Measurements from ENCODE around the gene URM1. TPM values are rescaled to one million over a fixed set of nuclear protein-coding genes. Genes with fewer than 3 reads are reported as not detected.

The URM1 gene
- total RNA-seq, 1 experiment from 2014 or later, result 46.6 TPM

DNA sequence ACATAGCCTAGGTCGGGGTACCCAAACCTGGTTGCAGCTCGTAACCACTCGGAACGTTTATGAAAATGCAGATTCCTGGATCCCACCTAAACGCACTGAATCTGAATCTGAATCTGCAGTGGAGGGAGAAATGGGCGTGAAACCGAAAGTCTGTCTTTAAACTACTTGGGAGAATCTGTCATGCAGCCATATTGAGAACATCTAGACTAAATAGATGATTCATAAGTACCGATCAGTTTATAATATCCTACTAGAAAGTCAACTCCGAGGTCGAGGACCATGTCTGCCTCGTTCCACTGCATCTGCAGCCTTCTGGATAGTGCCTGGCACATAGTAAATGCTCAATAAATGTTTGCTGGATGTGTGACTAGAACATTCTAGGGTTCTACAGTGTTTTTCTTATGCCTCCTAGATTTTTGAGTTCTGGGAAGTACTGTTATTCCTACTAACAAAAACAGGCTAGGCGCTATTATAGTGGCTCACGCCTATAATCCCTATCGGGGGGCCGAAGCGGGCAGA lies 47.9 kb upstream of the URM1 start:
- H3K56ac ChIP-seq (ENCODE audit: insufficient read length, low read depth, low read length), result no peak overlapping the region
- Mint-ChIP-seq H3K27me3 (ENCODE audit: low read depth) (no peaks in the 10 kb centered on the region), H3K4me1 (peaks cover 6 to 12% of the 10 kb centered on the region in 2 experiments), H3K4me3 (peak overlapping the region; percentile 98 to 99), H3K9me3 (no peaks in the 10 kb centered on the region; a peak in 1 of 5 replicates), H3K27ac (peak overlapping the region in 1 of 3 experiments; percentile 75; a peak in 1 of 7 replicates), H3K36me3 (ENCODE audit: insufficient read depth in 1 of 3, low read depth in 3 of 3) (peaks cover 0 to 26% (median 12%) of the 10 kb centered on the region in 3 experiments; a peak in 6 of 7 replicates)
- no peaks in the 10 kb centered on the region for H3K27me3 ChIP-seq (ENCODE audit: insufficient read depth, low read length)
- H3K18ac ChIP-seq (ENCODE audit: insufficient read length, low read depth, low read length), result no peak overlapping the region
- H4K20me1 ChIP-seq (ENCODE audit: control insufficient read depth, insufficient read depth, insufficient read length), result no peaks in the 10 kb centered on the region
- no peak overlapping the region for H4K5ac ChIP-seq (ENCODE audit: insufficient read length, low read depth, low read length)
- H3K9me3 ChIP-seq (ENCODE audit: control insufficient read depth, low read depth, low read length), result no peaks in the 10 kb centered on the region
- H2BK5ac ChIP-seq (ENCODE audit: insufficient read length, low read length), result no peak overlapping the region
- H3T11ph ChIP-seq (ENCODE audit: low read length), result no peak overlapping the region
- DNase-seq, result no peak
- no peak overlapping the region for H2BK12ac ChIP-seq (ENCODE audit: insufficient read length, low read depth, low read length)
- H3K23ac ChIP-seq (ENCODE audit: insufficient read length, low read depth, low read length), result no peak overlapping the region
- TF ChIP-seq, protein P1, sequence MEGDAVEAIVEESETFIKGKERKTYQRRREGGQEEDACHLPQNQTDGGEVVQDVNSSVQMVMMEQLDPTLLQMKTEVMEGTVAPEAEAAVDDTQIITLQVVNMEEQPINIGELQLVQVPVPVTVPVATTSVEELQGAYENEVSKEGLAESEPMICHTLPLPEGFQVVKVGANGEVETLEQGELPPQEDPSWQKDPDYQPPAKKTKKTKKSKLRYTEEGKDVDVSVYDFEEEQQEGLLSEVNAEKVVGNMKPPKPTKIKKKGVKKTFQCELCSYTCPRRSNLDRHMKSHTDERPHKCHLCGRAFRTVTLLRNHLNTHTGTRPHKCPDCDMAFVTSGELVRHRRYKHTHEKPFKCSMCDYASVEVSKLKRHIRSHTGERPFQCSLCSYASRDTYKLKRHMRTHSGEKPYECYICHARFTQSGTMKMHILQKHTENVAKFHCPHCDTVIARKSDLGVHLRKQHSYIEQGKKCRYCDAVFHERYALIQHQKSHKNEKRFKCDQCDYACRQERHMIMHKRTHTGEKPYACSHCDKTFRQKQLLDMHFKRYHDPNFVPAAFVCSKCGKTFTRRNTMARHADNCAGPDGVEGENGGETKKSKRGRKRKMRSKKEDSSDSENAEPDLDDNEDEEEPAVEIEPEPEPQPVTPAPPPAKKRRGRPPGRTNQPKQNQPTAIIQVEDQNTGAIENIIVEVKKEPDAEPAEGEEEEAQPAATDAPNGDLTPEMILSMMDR (conservative IDR thresholded peaks at IDR 0.05), result no peak
- no peak overlapping the region for H2BK15ac ChIP-seq (ENCODE audit: low read depth, low read length)
- no CpG with 5 or more reads among the region's 16 CpGs for WGBS (ENCODE audit: extremely low coverage, insufficient read length, low lambda C conversion rate)
- peaks cover 7% of the 10 kb centered on the region for H3K23me2 ChIP-seq (ENCODE audit: insufficient read length, low read depth, low read length, poor library complexity, severe bottlenecking)
- no peaks in the 10 kb centered on the region for H3K4me1 ChIP-seq (ENCODE audit: insufficient read depth, low read length)
- no peak overlapping the region for H3K14ac ChIP-seq (ENCODE audit: insufficient read depth, low read length)
- H4K8ac ChIP-seq (replicated peaks; ENCODE audit: insufficient read length, low read depth, low read length), result no peak overlapping the region
- H2AK5ac ChIP-seq (ENCODE audit: insufficient read length, low read length), result no peak overlapping the region
- H2BK20ac ChIP-seq (ENCODE audit: low read depth, low read length, poor library complexity, severe bottlenecking), result no peak overlapping the region
- no peak overlapping the region for H2AFZ ChIP-seq (ENCODE audit: low read length)
- H4K91ac ChIP-seq (ENCODE audit: insufficient read length, low read depth, low read length), result no peak overlapping the region
- H2BK120ac ChIP-seq (ENCODE audit: low read depth, low read length, poor library complexity, severe bottlenecking), result no peak overlapping the region
- no peak overlapping the region for H3K4ac ChIP-seq (ENCODE audit: low read depth, low read length)
- peak overlapping the region; percentile 47 for H3K4me2 ChIP-seq (ENCODE audit: insufficient read depth, insufficient read length, low read length)
- no peak overlapping the region for H3K27ac ChIP-seq (ENCODE audit: insufficient read length, low read depth, low read length)
- H3K79me1 ChIP-seq (ENCODE audit: insufficient read depth, low read depth, low read length, poor library complexity, severe bottlenecking), result peaks cover 3% of the 10 kb centered on the region
- H3K9ac ChIP-seq (ENCODE audit: extremely low read depth, insufficient read length, low read length), result peak overlapping the region; percentile 90
- H3K79me2 ChIP-seq (ENCODE audit: insufficient read depth, low read length), result peaks cover 2% of the 10 kb centered on the region; the same call in 1 of the 2 replicates

Data from H9 (cell line).